Stimulated activated CD4-positive, alpha-beta T cell treated with anti-CD3 and anti-CD28 coated beads, Interleukin-1b, Interleukin-23, amount 100 ng/mL, for 4 hours (primary cell): ENCODE measurements around the gene CATSPERZ.
A peak's percentile ranks its signal among the peaks of the same experiment; 100 is the strongest.

Experiments
- DNase-seq, 2 donors: peaks; one replicate each; pipeline ENCODE4 v3.0.0-alpha.2; 2020; ENCODE audit warnings: low read depth in 2 of 2

CATSPERZ gene

GRCh38 chr11:64284962-64285884 lies 14.9 kb upstream of the CATSPERZ start, which contains the start of gene GPR137:
Gene GPR137, plus strand, starts transcription at chr11:64285848. Its CDS starts 677 bp downstream, at chr11:64286525.
- peak; percentile 90 to 91 for DNase-seq

- no peak for DNase-seq
Measured at GRCh38 chr11:64285885-64286800, 14.0 kb upstream of the CATSPERZ start.

- no peak for DNase-seq
Measured at GRCh38 chr11:64286801-64287159, 13.4 kb upstream of the CATSPERZ start.

- DNase-seq, result no peak
Measured at GRCh38 chr11:64287676-64288352, 12.3 kb upstream of the CATSPERZ start.

- DNase-seq, result no peak
Measured at GRCh38 chr11:64288353-64288750, 11.8 kb upstream of the CATSPERZ start.

- DNase-seq, result no peak
Measured at GRCh38 chr11:64289002-64289564, 11.1 kb upstream of the CATSPERZ start.

- no peak for DNase-seq
Measured at GRCh38 chr11:64290352-64291261, 9.6 kb upstream of the CATSPERZ start.

GRCh38 chr11:64291262-64291751 lies 8.9 kb upstream of the CATSPERZ start, which contains the start of gene KCNK4:
Gene KCNK4, plus strand, starts transcription at chr11:64291302. Its CDS starts 1,717 bp downstream, at chr11:64293019.
- DNase-seq, result no peak

GRCh38 chr11:64291752-64292459 lies 8.3 kb upstream of the CATSPERZ start:
- no peak for DNase-seq

GRCh38 chr11:64292460-64293254 lies 7.5 kb upstream of the CATSPERZ start:
- no peak for DNase-seq

GRCh38 chr11:64294774-64295173 lies 5.4 kb upstream of the CATSPERZ start:
- no peak for DNase-seq

GRCh38 chr11:64295760-64296159 lies 4.4 kb upstream of the CATSPERZ start:
- no peak for DNase-seq

GRCh38 chr11:64296236-64296635 lies 3.9 kb upstream of the CATSPERZ start:
- DNase-seq, result no peak

GRCh38 chr11:64296830-64297698 lies 3.1 kb upstream of the CATSPERZ start:
- no peak for DNase-seq

GRCh38 chr11:64297699-64298358 lies 2.3 kb upstream of the CATSPERZ start:
- DNase-seq, result no peak

- DNase-seq, result no peak
Measured at GRCh38 chr11:64298966-64299846, 952 bp upstream of the CATSPERZ start.
